Stimulated activated CD8-positive, alpha-beta memory T cell treated with anti-CD3 and anti-CD28 coated beads, Interleukin-4, amount 100 ng/mL, for 24 hours (primary cell): Measurements from ENCODE around the gene TMEM101.
A peak's percentile ranks its signal among the peaks of the same experiment; 100 is the strongest.
"Not testable (repeated sequence)": the region's sequence is repeated elsewhere in the genome, so short reads cannot be mapped to it uniquely, and the experiment has no call there.

Experiments
- DNase-seq: peaks from one replicate; pipeline ENCODE4 v3.0.0-alpha.2; 2020; ENCODE audit warnings: low read depth

Gene TMEM101

GRCh38 chr17:44023545-44024270, 8.9 kb upstream of the TMEM101 start:
- DNase-seq = no peak

- no peak for DNase-seq
Observed at GRCh38 chr17:44022246-44022645, 7.5 kb upstream of the TMEM101 start.

DNA sequence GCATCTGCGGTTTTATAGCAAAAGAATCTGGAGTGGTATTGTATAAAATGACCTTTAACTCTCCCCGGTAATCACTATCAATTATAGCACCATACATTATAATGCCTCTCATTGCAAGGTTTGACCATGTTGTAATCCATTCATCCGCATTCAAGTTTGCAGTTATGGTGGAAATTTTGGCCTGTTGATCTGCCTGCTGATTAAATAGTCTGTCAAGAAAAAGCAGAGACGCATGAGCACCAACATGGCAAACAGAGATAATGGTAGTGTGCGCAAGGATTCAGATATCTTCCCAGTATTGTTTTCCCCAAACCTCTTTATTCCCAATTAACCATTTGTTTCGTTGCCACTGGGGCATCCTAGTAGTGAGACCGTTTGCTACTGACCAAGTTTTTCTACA, 6.5 kb upstream of the TMEM101 start:
- DNase-seq = not testable (repeated sequence)

DNA sequence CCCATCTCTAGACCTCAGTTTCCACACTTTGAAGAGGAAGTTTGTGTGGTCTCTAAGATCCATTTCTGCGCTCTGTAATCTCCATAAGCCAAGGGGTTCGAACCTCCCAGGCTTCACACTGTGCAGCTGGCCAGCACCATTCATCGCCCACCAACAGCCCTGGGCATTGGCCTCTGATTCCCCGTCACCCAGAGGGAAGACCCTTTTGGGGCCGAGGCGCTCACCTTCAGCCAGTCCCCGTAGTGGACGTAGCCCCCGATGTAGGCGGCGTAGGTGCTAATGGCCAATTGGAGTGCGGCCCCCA, 678 bp downstream of the TMEM101 start:
- DNase-seq = no peak

- DNase-seq = no peak
Observed at GRCh38 chr17:44012874-44013273, 1.9 kb downstream of the TMEM101 start.

DNA sequence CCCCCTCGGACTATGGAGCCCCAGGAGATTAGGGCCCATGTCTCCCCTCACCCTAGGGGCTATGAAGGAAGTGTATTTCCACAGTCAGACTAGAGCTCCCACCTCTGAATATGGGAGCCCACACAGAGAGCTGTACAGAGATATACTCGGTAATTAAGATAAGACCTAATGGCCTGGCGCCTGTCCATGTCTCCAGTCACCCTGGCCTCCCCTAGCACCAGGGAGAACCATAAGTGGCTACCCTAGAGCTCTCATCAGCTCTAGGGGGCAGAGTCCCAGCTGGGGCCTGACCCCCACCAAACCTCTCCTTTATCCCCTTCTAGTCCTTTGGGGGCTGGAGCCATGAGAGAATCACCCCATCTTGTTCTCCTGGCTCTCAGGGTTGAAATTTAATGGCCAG, 2.4 kb downstream of the TMEM101 start:
- no peak for DNase-seq

- no peak for DNase-seq
Observed at GRCh38 chr17:44011876-44012275, 2.9 kb downstream of the TMEM101 start.

DNA sequence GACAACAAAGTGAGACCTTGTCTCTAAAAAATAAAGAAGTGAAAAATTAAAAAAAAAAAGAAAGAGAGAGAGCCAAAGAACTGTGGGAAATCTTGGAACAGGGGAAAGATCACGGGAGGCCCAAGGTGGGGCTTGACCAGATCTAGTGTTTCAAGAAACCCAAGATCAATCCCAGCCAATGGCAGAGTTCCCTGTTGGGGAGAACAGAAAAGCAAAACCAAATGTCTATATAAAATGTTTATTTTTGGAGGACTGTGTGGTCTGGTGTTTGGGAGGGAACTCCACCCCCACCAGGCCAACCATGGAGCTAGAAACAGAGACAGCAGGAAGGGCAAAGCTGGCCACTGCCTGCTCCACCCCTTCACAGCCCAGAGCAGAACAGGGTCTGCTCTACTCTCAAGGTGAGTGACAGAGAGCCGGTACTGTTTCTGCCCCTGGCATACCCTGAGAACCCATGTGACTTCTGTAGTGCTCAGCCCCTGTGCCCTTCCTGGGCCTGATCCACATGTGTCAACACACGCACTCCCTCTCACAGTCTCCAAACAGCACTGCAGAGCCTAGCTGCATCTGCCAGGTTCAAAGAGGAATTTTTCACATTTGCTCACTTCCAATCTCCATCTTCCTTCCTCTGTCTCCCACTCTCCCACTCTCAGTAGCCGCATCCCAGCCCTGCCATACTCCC, 3.7 kb downstream of the TMEM101 start:
- no peak for DNase-seq

- no peak for DNase-seq
Observed at GRCh38 chr17:44008205-44008909, 6.4 kb downstream of the TMEM101 start.

DNA sequence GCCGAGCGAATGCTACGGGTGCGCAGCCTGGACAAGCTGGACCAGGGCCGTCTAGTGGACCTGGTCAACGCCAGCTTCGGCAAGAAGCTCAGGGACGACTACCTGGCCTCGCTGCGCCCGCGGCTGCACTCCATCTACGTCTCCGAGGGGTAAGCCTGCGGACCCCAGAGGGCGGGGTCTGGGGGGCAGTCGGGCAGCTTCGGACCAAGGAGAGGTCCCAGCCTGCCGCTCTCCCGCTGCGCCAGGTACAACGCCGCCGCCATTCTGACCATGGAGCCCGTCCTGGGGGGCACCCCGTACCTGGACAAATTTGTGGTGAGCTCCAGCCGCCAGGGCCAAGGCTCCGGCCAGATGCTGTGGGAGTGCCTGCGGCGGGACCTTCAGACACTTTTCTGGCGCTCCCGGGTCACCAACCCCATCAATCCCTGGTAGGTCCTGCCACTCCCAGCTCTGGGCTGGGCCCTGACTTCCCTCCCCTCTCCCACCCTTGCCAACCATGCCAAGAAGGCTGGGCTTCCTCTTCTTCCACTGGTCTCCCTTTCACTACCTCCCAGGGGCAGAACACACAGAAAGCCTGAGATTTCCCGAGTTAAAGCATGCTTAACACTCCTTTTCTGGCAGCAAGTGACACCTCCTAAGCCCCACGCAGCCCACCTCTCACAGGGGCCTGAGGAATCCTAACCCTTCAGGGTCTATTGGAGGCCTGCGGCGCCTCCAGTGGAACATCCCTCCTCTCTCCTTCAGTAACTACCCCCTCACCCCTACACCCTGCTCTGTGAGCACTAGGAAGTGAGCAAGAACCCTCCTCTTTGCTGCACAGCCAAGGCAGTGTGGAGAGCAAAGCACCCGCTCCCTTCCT, 7.2 kb downstream of the TMEM101 start:
- no peak for DNase-seq

GRCh38 chr17:44006598-44007345, 8.0 kb downstream of the TMEM101 start:
- DNase-seq = peak; percentile 97

- DNase-seq = no peak
Observed at GRCh38 chr17:44006272-44006597, 8.5 kb downstream of the TMEM101 start.

DNA sequence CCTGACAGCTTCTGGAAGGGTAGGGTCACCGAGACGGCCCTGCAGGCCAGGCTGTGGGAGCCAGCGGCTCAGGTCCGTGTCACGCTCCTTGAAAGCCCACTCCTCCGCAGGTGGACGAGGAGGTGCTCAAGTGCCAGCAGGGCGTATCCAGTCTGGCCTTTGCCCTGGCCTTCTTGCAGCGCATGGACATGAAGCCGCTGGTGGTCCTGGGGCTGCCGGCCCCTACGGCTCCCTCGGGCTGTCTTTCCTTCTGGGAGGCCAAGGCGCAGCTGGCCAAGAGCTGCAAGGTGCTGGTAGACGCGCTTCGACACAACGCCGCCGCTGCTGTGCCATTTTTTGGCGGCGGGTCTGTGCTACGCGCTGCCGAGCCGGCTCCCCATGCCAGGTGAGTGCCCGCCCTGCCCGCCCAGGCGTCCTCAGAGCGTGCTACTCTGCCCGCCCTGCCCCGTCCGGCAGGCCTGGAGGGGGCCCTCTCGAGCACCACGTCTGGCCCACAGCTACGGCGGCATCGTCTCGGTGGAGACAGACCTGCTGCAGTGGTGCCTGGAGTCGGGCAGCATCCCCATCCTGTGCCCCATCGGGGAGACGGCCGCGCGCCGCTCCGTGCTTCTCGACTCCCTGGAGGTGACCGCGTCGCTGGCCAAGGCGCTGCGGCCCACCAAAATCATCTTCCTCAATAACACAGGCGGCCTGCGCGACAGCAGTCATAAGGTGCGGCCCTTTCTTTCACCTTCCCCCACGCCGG, 9.1 kb downstream of the TMEM101 start:
- DNase-seq = no peak

DNA sequence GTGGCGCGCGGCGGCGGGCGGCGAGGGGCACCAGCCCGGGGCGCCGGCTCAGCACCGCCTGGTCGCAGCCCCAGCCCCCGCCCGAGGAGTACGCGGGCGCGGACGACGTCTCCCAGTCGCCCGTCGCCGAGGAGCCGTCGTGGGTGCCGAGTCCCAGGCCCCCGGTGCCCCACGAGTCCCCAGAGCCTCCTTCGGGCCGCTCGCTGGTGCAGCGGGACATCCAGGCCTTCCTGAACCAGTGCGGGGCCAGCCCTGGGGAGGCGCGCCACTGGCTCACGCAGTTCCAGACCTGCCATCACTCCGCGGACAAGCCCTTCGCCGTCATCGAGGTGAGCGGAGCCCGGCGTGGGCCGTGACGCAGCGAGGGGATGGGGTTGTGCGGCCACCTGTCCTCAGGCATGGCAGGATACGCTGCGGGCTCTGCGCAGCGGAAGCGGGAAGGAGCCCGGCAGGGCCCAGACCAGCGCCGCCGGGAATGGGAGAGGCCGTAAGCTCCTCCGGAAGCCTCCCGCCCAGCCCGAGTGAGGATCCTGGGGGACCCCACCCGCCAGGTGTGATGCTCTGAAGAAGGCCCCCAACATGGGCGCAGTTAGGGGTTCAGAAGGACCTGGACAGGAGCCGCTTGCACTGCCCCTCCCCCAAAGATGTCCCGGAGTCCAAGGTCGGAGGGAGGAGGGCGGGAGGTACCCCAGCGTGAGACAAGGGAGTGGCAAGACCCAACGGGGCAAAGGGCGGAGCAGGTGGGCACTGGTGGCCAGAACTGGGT, 9.8 kb downstream of the TMEM101 start:
- DNase-seq = no peak

DNA sequence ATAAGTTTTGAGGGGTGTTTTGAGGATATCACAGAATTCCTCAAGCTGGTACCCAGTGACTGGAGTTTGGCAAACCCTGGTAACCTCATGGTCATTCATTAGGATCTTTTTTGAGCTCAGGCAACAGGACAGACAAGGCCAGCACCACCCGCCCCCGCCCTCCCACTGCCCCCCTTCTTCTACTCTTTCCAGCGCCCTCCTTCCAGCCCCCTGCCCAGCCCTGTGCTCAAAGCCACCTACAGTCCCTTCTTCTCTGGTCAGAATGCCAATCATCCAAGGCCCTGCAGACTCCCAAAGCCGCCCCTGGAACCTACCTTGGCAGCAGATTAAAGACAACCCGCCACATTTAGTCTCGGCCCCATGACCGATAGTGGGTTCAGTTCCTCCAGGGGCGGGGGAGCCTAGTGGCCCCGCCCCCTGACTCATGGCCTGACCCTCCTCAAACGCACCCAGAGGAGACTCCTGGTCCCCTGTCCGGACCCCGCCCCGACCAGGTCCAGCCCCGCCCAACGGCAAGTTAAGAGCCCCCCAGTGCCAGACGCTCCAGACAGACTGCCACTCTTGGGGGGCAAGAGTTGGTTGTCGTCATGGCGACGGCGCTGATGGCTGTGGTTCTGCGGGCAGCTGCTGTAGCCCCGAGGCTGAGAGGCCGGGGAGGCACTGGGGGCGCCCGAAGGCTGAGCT, 10.5 kb downstream of the TMEM101 start, which contains the start of gene NAGS:
NAGS (plus strand) TSS at position 546 of the 684 bp plus-strand sequence; CDS start at position 588, 42 bp downstream.
- no peak for DNase-seq

- no peak for DNase-seq
Observed at GRCh38 chr17:44002141-44002848, 12.5 kb downstream of the TMEM101 start.

DNA sequence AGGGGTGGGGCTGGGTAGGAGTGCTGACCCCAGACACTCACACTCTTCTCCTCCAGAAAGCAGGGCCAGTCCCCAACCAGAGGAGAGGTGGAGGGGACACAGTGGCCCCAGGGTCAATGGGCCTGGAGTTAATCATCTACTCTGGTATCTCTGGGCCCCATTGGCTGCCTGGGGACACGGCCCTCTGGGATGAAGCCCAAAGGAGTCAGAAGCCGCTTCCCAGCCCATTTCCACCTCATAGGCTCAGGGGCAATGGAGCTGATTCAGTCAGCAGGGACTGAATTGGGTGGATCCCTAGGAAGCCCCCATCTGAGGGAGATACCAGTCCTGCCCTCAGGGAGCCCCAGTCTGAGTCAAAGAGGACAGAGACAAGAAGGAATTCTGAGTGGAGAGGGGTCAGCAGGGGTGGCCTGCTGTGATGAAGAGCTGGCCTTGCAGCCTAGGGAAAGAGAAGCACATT, 13.3 kb downstream of the TMEM101 start:
- no peak for DNase-seq

DNA sequence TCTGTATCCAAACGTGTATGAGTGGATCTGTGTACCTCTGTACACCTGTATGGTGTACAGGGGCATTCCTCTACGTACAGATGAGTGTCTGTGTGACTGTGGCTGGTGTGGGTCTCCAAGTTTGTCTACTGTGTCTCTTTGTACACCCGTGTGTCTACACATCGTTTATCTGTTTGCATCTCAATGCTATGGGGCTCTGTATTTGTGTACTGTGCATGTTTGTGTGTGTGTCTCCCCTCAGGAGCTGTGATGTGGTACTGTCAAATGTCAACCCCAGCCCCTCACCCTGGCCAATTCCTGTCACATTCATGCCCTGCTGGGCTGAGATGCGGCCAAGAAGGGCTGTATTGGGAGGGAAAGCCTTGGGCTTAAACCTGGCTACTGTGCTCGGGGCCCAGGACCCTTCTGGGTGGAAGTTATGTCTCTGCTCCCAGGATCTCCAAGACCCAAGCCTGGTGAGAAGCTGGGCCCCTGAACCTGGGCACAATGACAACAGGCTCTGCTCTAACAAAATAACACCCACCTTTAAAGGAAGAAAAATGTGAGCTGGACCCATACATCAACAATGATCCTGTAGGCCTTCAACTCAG, 13.8 kb downstream of the TMEM101 start:
- no peak for DNase-seq
